CD4-positive, CD25-positive, alpha-beta regulatory T cell (primary cell): ENCODE data around the gene SRGAP1. TPM values are rescaled to one million over a fixed set of nuclear protein-coding genes. Genes with fewer than 3 reads are reported as not detected.

Experiments used
- ATAC-seq, 2 donors: fragments of 150-1000 bp; cut with Tn5 transposase; one replicate each; pipeline ENCODE4 v1.10.0; 2021; ENCODE audit warnings: low read depth in 2 of 2, moderate number of reproducible peaks in 2 of 2, moderate library complexity in 1 of 2
- DNase-seq, 3 donors: peaks; one replicate each; pipeline versions ENCODE4 v3.0.0 to v3.0.0-alpha.2; 2012 to 2022; ENCODE audit warnings: mixed read lengths in 1 of 3
- H3K27ac ChIP-seq: one replicate; pipeline ENCODE4 v1.7.0; 2013; ENCODE audit warnings: mild to moderate bottlenecking, low read length; ENCODE audit not compliant: insufficient read depth, poor library complexity, severe bottlenecking
- H3K27me3 ChIP-seq: one replicate; pipeline ENCODE4 v1.7.0; 2013; ENCODE audit warnings: low read length; ENCODE audit not compliant: control insufficient read depth, insufficient read depth
- H3K36me3 ChIP-seq: one replicate; pipeline ENCODE4 v1.7.0; 2013; ENCODE audit warnings: mild to moderate bottlenecking, low read length, moderate library complexity; ENCODE audit not compliant: control insufficient read depth, insufficient read depth
- H3K4me1 ChIP-seq: 2 replicates; pipeline ENCODE4 v1.7.0; 2013; ENCODE audit warnings: mild to moderate bottlenecking, low read length; ENCODE audit not compliant: insufficient read depth, control insufficient read depth, poor library complexity, severe bottlenecking
- H3K4me3 ChIP-seq: one replicate; pipeline ENCODE4 v1.7.0; 2013; ENCODE audit warnings: low read depth, mild to moderate bottlenecking, low read length, moderate library complexity
- H3K9me3 ChIP-seq, 2 experiments: 1 replicate in 1 of 2; 2 replicates in 1 of 2; pipeline ENCODE4 v1.7.0; 2013; ENCODE audit warnings: low read length in 2 of 2, mild to moderate bottlenecking in 1 of 2, moderate library complexity in 1 of 2; ENCODE audit not compliant: control insufficient read depth in 2 of 2
- H3K27ac Mint-ChIP-seq, 3 donors: one replicate each; pipeline ENCODE4 v1.8.0; 2020 to 2022; ENCODE audit warnings: mild to moderate bottlenecking in 3 of 3, mixed read lengths in 3 of 3, moderate library complexity in 2 of 3
- H3K27me3 Mint-ChIP-seq: one replicate; pipeline ENCODE4 v1.8.0; 2022; ENCODE audit warnings: mild to moderate bottlenecking, mixed read lengths
- H3K36me3 Mint-ChIP-seq: one replicate; pipeline ENCODE4 v1.8.0; 2020; ENCODE audit warnings: mixed read lengths
- H3K4me1 Mint-ChIP-seq, 4 donors: one replicate each; pipeline ENCODE4 v1.8.0; 2020 to 2022; ENCODE audit warnings: mixed read lengths in 4 of 4, mild to moderate bottlenecking in 1 of 4
- H3K4me3 Mint-ChIP-seq, 4 donors: one replicate each; pipeline ENCODE4 v1.8.0; 2020 to 2022; ENCODE audit warnings: mild to moderate bottlenecking in 4 of 4, mixed read lengths in 4 of 4, moderate library complexity in 3 of 4
- H3K9me3 Mint-ChIP-seq, 7 donors: one replicate each; pipeline ENCODE4 v1.8.0; 2020 to 2022; ENCODE audit warnings: mixed read lengths in 7 of 7, mild to moderate bottlenecking in 3 of 7, moderate library complexity in 2 of 7
- polyA plus RNA-seq, 4 donors: library from polyadenylated mRNA; unstranded; fragments of 300-500 nt; fragmentation: Illumina TruSeq; gene quantifications; one replicate each; pipeline ENCODE4 v1.2.3, GENCODE V29; 2021
- total RNA-seq: library from RNA; stranded (reverse); gene quantifications from one replicate; pipeline ENCODE4 v1.2.3, GENCODE V29; 2022

SRGAP1 gene
- total and polyA plus RNA-seq, 5 donors from 2014 or later: 0.01 to 0.07 (median 0.02) TPM; not detected in 1

DNA sequence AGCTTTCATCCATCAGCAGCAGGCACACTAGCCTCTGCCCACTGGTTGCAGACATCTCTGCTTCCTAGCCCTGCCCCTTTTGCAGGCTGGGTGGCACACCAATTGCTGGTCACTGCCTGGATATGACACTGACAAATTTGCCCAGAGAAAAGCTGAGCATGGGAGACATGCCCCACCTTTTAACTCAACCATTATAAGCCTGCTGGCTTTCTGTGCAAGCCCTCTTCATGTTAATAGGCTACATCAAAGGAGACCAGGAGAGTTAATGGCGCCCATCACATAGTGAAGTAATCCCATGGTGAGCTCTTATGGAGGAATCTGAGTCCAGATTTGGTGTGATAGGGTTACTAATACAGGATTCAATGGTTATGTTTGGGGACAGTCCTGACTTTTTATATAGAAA lies 238.4 kb downstream of the SRGAP1 start:
- Mint-ChIP-seq H3K27ac (no peak overlapping the region), H3K4me3 (no peak overlapping the region), H3K9me3 (no peaks in the 10 kb centered on the region), H3K36me3 (no peaks in the 10 kb centered on the region), H3K27me3 (peaks cover 4% of the 10 kb centered on the region), H3K4me1 (no peaks in the 10 kb centered on the region)
- no peaks in the 10 kb centered on the region for H3K4me1 ChIP-seq
- H3K4me3 ChIP-seq: no peak overlapping the region
- no peaks in the 10 kb centered on the region for H3K36me3 ChIP-seq
- no peaks in the 10 kb centered on the region for H3K9me3 ChIP-seq
- peaks cover 2% of the 10 kb centered on the region for H3K27me3 ChIP-seq
- DNase-seq: no peak
- no peak overlapping the region for H3K27ac ChIP-seq
- ATAC-seq: no peak

GRCh38 chr12:64083285-64084210 lies 239.0 kb downstream of the SRGAP1 start:
- H3K4me3 ChIP-seq: no peak overlapping the region
- Mint-ChIP-seq H3K36me3 (no peaks in the 10 kb centered on the region), H3K27me3 (peaks cover 4% of the 10 kb centered on the region), H3K27ac (no peak overlapping the region), H3K9me3 (no peaks in the 10 kb centered on the region), H3K4me3 (no peak overlapping the region), H3K4me1 (no peaks in the 10 kb centered on the region)
- DNase-seq (no peak), ATAC-seq (no peak)
- H3K36me3 ChIP-seq: no peaks in the 10 kb centered on the region
- H3K9me3 ChIP-seq: no peaks in the 10 kb centered on the region
- no peak overlapping the region for H3K27ac ChIP-seq
- H3K27me3 ChIP-seq: peaks cover 2% of the 10 kb centered on the region
- no peaks in the 10 kb centered on the region for H3K4me1 ChIP-seq

DNA sequence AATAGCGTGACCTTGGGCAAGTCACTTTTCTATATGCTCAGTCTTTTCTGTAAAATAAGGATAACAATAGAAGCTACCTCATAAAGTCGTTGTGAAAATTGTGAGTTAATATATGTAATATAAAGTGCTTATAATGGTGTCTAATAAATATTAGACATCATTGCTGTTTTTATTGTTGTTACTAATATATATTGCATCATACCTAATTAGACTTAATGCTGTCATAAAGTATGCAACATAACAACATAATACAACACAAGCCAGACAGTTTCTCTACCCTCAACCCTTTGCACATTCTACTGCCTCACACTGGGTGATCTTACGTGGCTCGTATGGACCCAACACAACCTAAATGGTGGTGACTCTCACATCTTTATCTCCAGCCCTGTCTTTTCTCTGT lies 240.7 kb downstream of the SRGAP1 start:
- Histone ChIP-seq H3K4me3 (no peak overlapping the region), H3K27me3 (peaks cover 2% of the 10 kb centered on the region), H3K36me3 (no peaks in the 10 kb centered on the region), H3K9me3 (no peaks in the 10 kb centered on the region), H3K27ac (no peak overlapping the region), H3K4me1 (no peaks in the 10 kb centered on the region)
- DNase-seq: no peak
- Mint-ChIP-seq H3K9me3 (no peaks in the 10 kb centered on the region), H3K27me3 (peaks cover 4% of the 10 kb centered on the region), H3K27ac (no peak overlapping the region), H3K4me1 (no peaks in the 10 kb centered on the region), H3K36me3 (no peaks in the 10 kb centered on the region), H3K4me3 (no peak overlapping the region)
- ATAC-seq: no peak

- Mint-ChIP-seq H3K9me3 (no peaks in the 10 kb centered on the region), H3K27me3 (peaks cover 4% of the 10 kb centered on the region), H3K4me3 (no peak overlapping the region), H3K27ac (no peak overlapping the region), H3K4me1 (no peaks in the 10 kb centered on the region), H3K36me3 (no peaks in the 10 kb centered on the region)
- H3K27ac ChIP-seq: no peak overlapping the region
- no peak overlapping the region for H3K4me3 ChIP-seq
- peaks cover 2% of the 10 kb centered on the region for H3K27me3 ChIP-seq
- no peaks in the 10 kb centered on the region for H3K36me3 ChIP-seq
- no peaks in the 10 kb centered on the region for H3K9me3 ChIP-seq
- no peaks in the 10 kb centered on the region for H3K4me1 ChIP-seq
- ATAC-seq: no peak
- no peak for DNase-seq
Measured at GRCh38 chr12:64085996-64086395, 241.5 kb downstream of the SRGAP1 start.

DNA sequence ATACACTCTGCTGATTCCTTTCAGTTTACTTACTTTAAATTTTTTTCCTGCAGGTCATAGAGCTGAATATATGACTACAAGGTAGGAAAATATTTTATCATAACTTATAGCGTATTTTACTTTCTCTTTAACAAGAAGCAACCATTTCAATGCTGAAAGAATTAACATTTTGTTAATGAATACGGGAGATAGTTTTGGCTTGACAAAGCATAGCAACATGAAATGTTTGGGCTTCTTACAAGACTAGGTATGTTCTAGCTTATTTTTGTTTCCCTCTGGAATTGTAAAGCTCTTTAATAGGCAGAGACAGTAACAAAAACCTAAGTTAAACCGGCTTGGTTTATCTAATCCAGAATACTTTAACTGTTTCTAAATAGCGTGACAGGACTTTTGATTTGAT lies 242.4 kb downstream of the SRGAP1 start:
- ATAC-seq: no peak
- Histone ChIP-seq H3K27ac (no peak overlapping the region), H3K36me3 (no peaks in the 10 kb centered on the region), H3K27me3 (peaks cover 2% of the 10 kb centered on the region), H3K9me3 (no peaks in the 10 kb centered on the region), H3K4me3 (no peak overlapping the region), H3K4me1 (no peaks in the 10 kb centered on the region)
- no peak for DNase-seq
- Mint-ChIP-seq H3K4me1 (no peaks in the 10 kb centered on the region), H3K27ac (no peak overlapping the region), H3K27me3 (no peaks in the 10 kb centered on the region), H3K36me3 (no peaks in the 10 kb centered on the region), H3K9me3 (peaks cover 0 to 2% (median 0%) of the 10 kb centered on the region in 7 donors), H3K4me3 (no peak overlapping the region)

GRCh38 chr12:64087761-64088160 lies 243.3 kb downstream of the SRGAP1 start:
- H3K36me3 ChIP-seq: no peaks in the 10 kb centered on the region
- H3K4me1 ChIP-seq: no peaks in the 10 kb centered on the region
- Mint-ChIP-seq H3K27ac (no peak overlapping the region), H3K27me3 (peaks cover 6% of the 10 kb centered on the region), H3K36me3 (no peaks in the 10 kb centered on the region), H3K9me3 (peaks cover 0 to 2% (median 0%) of the 10 kb centered on the region in 7 donors), H3K4me1 (no peaks in the 10 kb centered on the region), H3K4me3 (no peak overlapping the region)
- no peak overlapping the region for H3K4me3 ChIP-seq
- no peak for DNase-seq
- no peaks in the 10 kb centered on the region for H3K9me3 ChIP-seq
- ATAC-seq: no peak
- H3K27me3 ChIP-seq: peaks cover 2% of the 10 kb centered on the region
- no peak overlapping the region for H3K27ac ChIP-seq

- H3K36me3 Mint-ChIP-seq: no peaks in the 10 kb centered on the region
Measured at GRCh38 chr12:64088431-64089349, 244.2 kb downstream of the SRGAP1 start.

More at GRCh38 chr12:64088431-64089349, 244.2 kb downstream of the SRGAP1 start:
- peaks cover 2% of the 10 kb centered on the region for H3K27me3 ChIP-seq
- H3K36me3 ChIP-seq: no peaks in the 10 kb centered on the region
- no peak overlapping the region for H3K27ac ChIP-seq
- ATAC-seq: no peak
- Mint-ChIP-seq H3K27ac (no peak overlapping the region), H3K4me3 (no peak overlapping the region), H3K27me3 (peaks cover 6% of the 10 kb centered on the region), H3K4me1 (no peaks in the 10 kb centered on the region), H3K9me3 (peaks cover 0 to 2% (median 0%) of the 10 kb centered on the region in 7 donors)
- H3K4me3 ChIP-seq: no peak overlapping the region
- H3K4me1 ChIP-seq: no peaks in the 10 kb centered on the region
- no peaks in the 10 kb centered on the region for H3K9me3 ChIP-seq
- DNase-seq: no peak
